Stimulated activated CD4-positive, alpha-beta T cell treated with anti-CD3 and anti-CD28 coated beads, Interleukin-2, amount 100 ng/mL, for 4 hours (primary cell): Measurements from ENCODE around the gene PAGE3.

Experiments used
- DNase-seq: peaks from one replicate; pipeline ENCODE4 v3.0.0-alpha.2; 2020; ENCODE audit warnings: low read depth

The PAGE3 gene

GRCh38 chrX:55264816-55265215 is at the start of gene PAGE3:
Gene PAGE3 (minus strand): TSS chrX:55264916. CDS start chrX:55263903, 1,013 bp downstream.
- DNase-seq = no peak

GRCh38 chrX:55312655-55313054 is 47.9 kb upstream of the PAGE3 start:
- no peak for DNase-seq

GRCh38 chrX:55290963-55291362 is 26.2 kb upstream of the PAGE3 start:
- no peak for DNase-seq

- DNase-seq = no peak
Measured at GRCh38 chrX:55279832-55280231, 15.1 kb upstream of the PAGE3 start.

GRCh38 chrX:55260806-55261205 is 3.9 kb downstream of the PAGE3 start:
- no peak for DNase-seq

- no peak for DNase-seq
Measured at GRCh38 chrX:55253528-55253927, 11.2 kb downstream of the PAGE3 start.

GRCh38 chrX:55240788-55241340 is 23.9 kb downstream of the PAGE3 start:
- no peak for DNase-seq

GRCh38 chrX:55220119-55220794 is 44.5 kb downstream of the PAGE3 start, which contains the start of gene PAGE5:
Gene PAGE5 (plus strand): TSS chrX:55220346. CDS start chrX:55221383, 1,037 bp downstream.
- no peak for DNase-seq

GRCh38 chrX:55213381-55213780 is 51.3 kb downstream of the PAGE3 start:
- no peak for DNase-seq

GRCh38 chrX:55210931-55211677 is 53.6 kb downstream of the PAGE3 start:
- DNase-seq = no peak
